Stimulated activated naive CD4-positive, alpha-beta T cell treated with Interleukin-2 at 50 U/mL for 16 hours (primary cell): Measurements from ENCODE around the gene MRC1.

Experiments used
- DNase-seq: peaks from one replicate; lab custom pipeline; 2025; lab: John Stamatoyannopoulos, UW

Gene MRC1

GRCh38 chr10:17847585-17848296 is 38.6 kb downstream of the MRC1 start:
- DNase-seq = no peak

GRCh38 chr10:17848646-17849045 is 39.5 kb downstream of the MRC1 start:
- DNase-seq = no peak

- DNase-seq = no peak
Measured at GRCh38 chr10:17850501-17850900, 41.4 kb downstream of the MRC1 start.

- no peak for DNase-seq
Measured at GRCh38 chr10:17851611-17852010, 42.5 kb downstream of the MRC1 start.

- DNase-seq = no peak
Measured at GRCh38 chr10:17854044-17854652, 45.0 kb downstream of the MRC1 start.

GRCh38 chr10:17857040-17857439 is 47.9 kb downstream of the MRC1 start:
- no peak for DNase-seq

- no peak for DNase-seq
Measured at GRCh38 chr10:17859492-17860156, 50.5 kb downstream of the MRC1 start.

GRCh38 chr10:17861760-17862159 is 52.6 kb downstream of the MRC1 start:
- no peak for DNase-seq

- no peak for DNase-seq
Measured at GRCh38 chr10:17865351-17865750, 56.2 kb downstream of the MRC1 start.

- no peak for DNase-seq
Measured at GRCh38 chr10:17866346-17866745, 57.2 kb downstream of the MRC1 start.

GRCh38 chr10:17867056-17867455 is 57.9 kb downstream of the MRC1 start:
- no peak for DNase-seq

GRCh38 chr10:17871036-17871435 is 61.9 kb downstream of the MRC1 start:
- DNase-seq = no peak

- DNase-seq = no peak
Measured at GRCh38 chr10:17872191-17873091, 63.3 kb downstream of the MRC1 start.

GRCh38 chr10:17873946-17874345 is 64.8 kb downstream of the MRC1 start:
- no peak for DNase-seq

- no peak for DNase-seq
Measured at GRCh38 chr10:17877121-17877520, 68.0 kb downstream of the MRC1 start.

GRCh38 chr10:17878896-17879295 is 69.7 kb downstream of the MRC1 start:
- no peak for DNase-seq

GRCh38 chr10:17880601-17881000 is 71.5 kb downstream of the MRC1 start:
- no peak for DNase-seq

GRCh38 chr10:17882557-17882956 is 73.4 kb downstream of the MRC1 start:
- no peak for DNase-seq

- DNase-seq = no peak
Measured at GRCh38 chr10:17883621-17884020, 74.5 kb downstream of the MRC1 start.

GRCh38 chr10:17888189-17888588 is 79.0 kb downstream of the MRC1 start:
- DNase-seq = no peak

GRCh38 chr10:17891435-17891834 is 82.3 kb downstream of the MRC1 start:
- no peak for DNase-seq

GRCh38 chr10:17904564-17904963 is 95.4 kb downstream of the MRC1 start:
- no peak for DNase-seq
